Measurements from ENCODE around the gene EXOC4.

- TF ChIP-seq CTCF (IDR thresholded peaks at IDR 0.05) (no peak), POLR2A (IDR thresholded peaks at IDR 0.05) (no peak)
Observed at GRCh38 chr7:134078991-134079390, 826.1 kb downstream of the EXOC4 start.
